ENCODE results near the gene CNBP. TPM values are rescaled to one million over a fixed set of nuclear protein-coding genes. Genes with fewer than 3 reads are reported as not detected.

The CNBP gene
- total and polyA plus RNA-seq, 10 of the 15 experiments (the other 5 are each of a cell fraction or from before 2014, with no cell fraction given): 300 to 719 (median 439) TPM

GRCh38 chr3:129196601-129197000, 12.9 kb upstream of the CNBP start:
- H3K4me2 ChIP-seq (ENCODE audit: control insufficient read depth, insufficient read depth): no peak overlapping the region
- H3K9ac ChIP-seq (ENCODE audit: control insufficient read depth, insufficient read depth, low read length): no peak overlapping the region
- FAIRE-seq (no peak), DNase-seq (ENCODE audit: low read depth, low spot score) (no peak), ATAC-seq (no peak)
- RAD21 ChIA-PET (ENCODE audit: unreplicated experiment): interaction anchor here (1.4 kb wide), 1 partner anchor 143 kb away, joined by 4 read pairs; no protein-coding TSS in a partner anchor
- H3K36me3 ChIP-seq (ENCODE audit: control insufficient read depth in 2 of 2, insufficient read depth in 2 of 2, low read length in 1 of 2): no peaks in the 10 kb centered on the region
- no peaks in the 10 kb centered on the region for H3K9me3 ChIP-seq (replicated peaks; ENCODE audit: control insufficient read depth, insufficient read depth, low read length)
- no peaks in the 10 kb centered on the region for H3K4me1 ChIP-seq (ENCODE audit: control insufficient read depth, insufficient read depth, low read length)
- H4K20me1 ChIP-seq (ENCODE audit: control insufficient read depth, insufficient read depth): no peaks in the 10 kb centered on the region
- no peaks in the 10 kb centered on the region for H3K27me3 ChIP-seq (replicated peaks in 1 of 2; ENCODE audit: control insufficient read depth in 2 of 2, insufficient read depth in 2 of 2, low read length in 1 of 2)
- TF ChIP-seq ATF7 (IDR thresholded peaks at IDR 0.05; ENCODE audit: low read depth): no peak
- no peak for TF ChIP-seq CHD4 (IDR thresholded peaks at IDR 0.05)
- no peak for TF ChIP-seq SPI1 (IDR thresholded peaks at IDR 0.05; ENCODE audit: borderline replicate concordance, insufficient read depth, low read depth, low read length)
- no peak for TF ChIP-seq PBX3 (IDR thresholded peaks at IDR 0.05; ENCODE audit: insufficient replicate concordance, low read depth, low read length)
- TF ChIP-seq NR2C2 (IDR thresholded peaks at IDR 0.05; ENCODE audit: borderline replicate concordance, control insufficient read depth, insufficient read length, low read depth): no peak
- TF ChIP-seq POU2F2 (IDR thresholded peaks at IDR 0.05; ENCODE audit: borderline replicate concordance, low read depth, low read length): no peak
- no peak for TF ChIP-seq PAX8 (IDR thresholded peaks at IDR 0.05)
- no peak for TF ChIP-seq EZH2 (IDR thresholded peaks at IDR 0.05; ENCODE audit: borderline replicate concordance, control insufficient read depth, low read depth, low read length)
- TF ChIP-seq ZNF24 (IDR thresholded peaks at IDR 0.05): no peak
- TF ChIP-seq E2F4 (IDR thresholded peaks at IDR 0.05; ENCODE audit: low read depth, low read length): no peak
- no peak for TF ChIP-seq MAX (IDR thresholded peaks at IDR 0.05; ENCODE audit: low read depth, low read length)
- no peak for TF ChIP-seq ZZZ3 (IDR thresholded peaks at IDR 0.05; ENCODE audit: control insufficient read depth, insufficient read length, low read depth)
- no peak for TF ChIP-seq REST (IDR thresholded peaks at IDR 0.05; ENCODE audit: low read depth, low read length)
- TF ChIP-seq MEF2A (IDR thresholded peaks at IDR 0.05; ENCODE audit: insufficient read depth, low read depth, low read length): no peak
- TF ChIP-seq CREB1 (IDR thresholded peaks at IDR 0.05; ENCODE audit: low read depth): no peak
- POLR2A ChIA-PET: interaction anchor here (0.6 to 1.3 kb wide), 2 partner anchors 13 to 37 kb away, joined by 4 to 7 read pairs; partner anchors contain the start of gene CNBP
- no peak overlapping the region for H3K27ac ChIP-seq (ENCODE audit: control insufficient read depth, insufficient read depth)
- H2AFZ ChIP-seq (ENCODE audit: control insufficient read depth, low read depth, low read length): no peak overlapping the region
- H3K79me2 ChIP-seq (ENCODE audit: control insufficient read depth, insufficient read depth, low read length): no peaks in the 10 kb centered on the region
- no peak overlapping the region for H3K4me3 ChIP-seq
- 12% methylated on average over 3 of the region's 3 CpGs for WGBS (ENCODE audit: insufficient coverage, insufficient replicate concordance, low lambda C conversion rate, missing lambda C conversion rate)
- SMC1A ChIA-PET (ENCODE audit: uncharacterized antibody, unreplicated experiment): interaction anchor here (0.6 to 1.0 kb wide), 3 partner anchors 11 to 166 kb away, joined by 3 to 4 read pairs (median 3); no protein-coding TSS in a partner anchor
- no TSS peak for BruUV-seq (replicated peaks)
- CTCF ChIA-PET: interaction anchor here (0.9 to 1.2 kb wide), 4 partner anchors 8 to 143 kb away, joined by 3 to 5 read pairs (median 4); no protein-coding TSS in a partner anchor
- in situ Hi-C loops (cut with MboI): no loop called here
- intact Hi-C loops (cut with micrococcal nuclease; ENCODE audit: unreplicated experiment): no loop called here

All from GM12878 (cell line).